GM18520 (cell line): ENCODE results near the gene SDCBP2.

Source experiments
- ATAC-seq: cut with Tn5 transposase; IDR thresholded peaks from one replicate; pipeline ENCODE4 v1.9.1; 2021; ENCODE audit not compliant: unreplicated experiment

SDCBP2 gene

DNA sequence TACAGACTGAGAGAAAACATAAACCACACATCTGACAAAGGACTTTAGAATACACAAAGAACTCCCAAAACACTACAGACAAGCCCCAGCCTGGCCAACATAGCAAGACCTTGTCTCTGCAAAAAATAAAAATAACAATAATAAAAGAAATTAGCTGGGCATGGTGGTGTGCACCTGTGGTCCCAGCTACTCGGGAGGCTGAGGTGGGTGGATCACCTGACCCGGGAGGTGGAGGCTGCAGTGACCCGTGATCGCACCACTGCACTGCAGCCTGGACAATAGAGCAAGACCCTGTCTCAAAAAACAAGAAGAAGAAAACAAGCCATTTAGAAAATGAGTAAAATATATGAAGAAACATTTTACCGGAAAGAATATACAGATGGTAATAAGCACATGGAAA lies 13.1 kb downstream of the SDCBP2 start:
- ATAC-seq, result no peak

DNA sequence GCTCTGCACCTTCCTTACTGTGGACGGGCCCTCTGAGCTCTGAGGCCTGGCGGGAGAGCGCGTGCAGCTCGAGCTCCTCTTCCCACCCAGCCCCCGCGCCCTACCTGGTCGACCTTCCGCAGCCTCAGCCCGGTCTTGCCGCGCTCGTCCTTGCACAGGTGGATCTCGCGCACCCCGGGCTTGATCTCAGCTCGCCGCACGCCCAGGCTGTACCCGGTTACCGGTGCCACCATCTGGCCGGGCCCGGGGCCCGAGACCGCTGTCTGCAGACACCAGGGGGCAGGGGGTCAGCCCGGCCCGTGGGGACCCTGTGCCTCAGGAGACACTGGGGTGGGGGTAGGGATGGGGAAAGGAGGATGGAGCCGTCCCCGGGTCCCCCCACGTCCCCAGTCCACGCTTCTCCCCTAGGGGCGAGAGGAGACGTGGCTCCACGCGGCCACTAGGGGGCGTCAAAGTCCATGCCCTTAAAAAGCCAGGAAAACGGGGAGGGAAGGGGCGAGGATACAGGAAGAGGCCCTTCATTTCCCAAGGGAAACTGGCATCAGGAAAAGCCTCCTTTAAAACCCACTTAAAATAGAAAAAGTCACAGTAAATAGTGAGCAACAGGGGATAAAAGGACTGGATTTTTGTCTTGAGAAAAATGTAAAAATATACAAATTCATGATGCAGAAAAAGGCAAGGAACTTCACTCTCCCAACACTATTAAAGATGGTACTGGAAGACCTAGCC lies 15.5 kb downstream of the SDCBP2 start:
- no peak for ATAC-seq

DNA sequence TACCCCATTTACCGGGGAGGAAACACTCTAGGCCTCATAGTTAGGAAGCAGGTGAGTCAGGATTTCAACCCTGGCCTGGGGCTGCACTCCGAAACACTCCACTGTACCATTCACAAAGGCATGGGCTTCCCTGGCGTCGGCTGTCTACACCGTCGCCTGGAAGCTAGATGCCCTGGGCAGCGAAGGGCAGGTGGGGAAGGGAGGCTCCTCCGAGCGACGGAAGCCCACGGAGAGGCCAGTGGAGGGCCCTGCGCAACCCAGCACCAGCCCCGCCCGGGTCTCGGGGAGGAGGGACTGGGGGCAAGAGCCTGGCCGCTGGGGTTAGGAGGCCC lies 16.1 kb downstream of the SDCBP2 start:
- ATAC-seq, result no peak

- ATAC-seq, result no peak
Observed at GRCh38 chr20:1312308-1312707, 16.6 kb downstream of the SDCBP2 start.

GRCh38 chr20:1310506-1311190 lies 18.3 kb downstream of the SDCBP2 start:
- no peak for ATAC-seq

- no peak for ATAC-seq
Observed at GRCh38 chr20:1310071-1310470, 18.9 kb downstream of the SDCBP2 start.

GRCh38 chr20:1309439-1309847 lies 19.5 kb downstream of the SDCBP2 start:
- no peak for ATAC-seq

GRCh38 chr20:1308702-1309095 lies 20.2 kb downstream of the SDCBP2 start:
- ATAC-seq, result no peak

GRCh38 chr20:1308067-1308701 lies 20.8 kb downstream of the SDCBP2 start:
- ATAC-seq, result no peak

GRCh38 chr20:1307571-1307971 lies 21.4 kb downstream of the SDCBP2 start:
- no peak for ATAC-seq

DNA sequence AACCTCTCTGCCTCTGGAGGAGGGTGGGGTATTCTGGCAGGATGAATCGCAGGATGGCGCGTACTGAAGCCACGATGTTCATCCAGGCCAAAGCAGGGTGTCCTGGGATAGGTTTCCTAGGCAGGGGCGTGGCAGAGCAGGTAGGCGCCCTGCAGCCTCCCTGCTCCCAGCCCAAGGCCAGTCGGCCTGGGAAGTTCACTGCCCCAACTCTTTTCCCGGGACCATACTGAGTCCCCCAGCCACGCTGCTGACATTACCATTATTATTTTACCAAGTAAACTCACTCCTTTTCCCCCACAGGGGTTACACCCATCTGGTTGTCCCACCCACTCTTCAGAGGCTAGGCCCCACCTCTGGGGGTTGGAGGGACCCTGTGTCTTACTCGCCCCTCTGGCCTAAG lies 21.8 kb downstream of the SDCBP2 start:
- ATAC-seq, result no peak

- ATAC-seq, result no peak
Observed at GRCh38 chr20:1306316-1307135, 22.4 kb downstream of the SDCBP2 start.

- no peak for ATAC-seq
Observed at GRCh38 chr20:1305712-1306111, 23.2 kb downstream of the SDCBP2 start.

- ATAC-seq, result no peak
Observed at GRCh38 chr20:1304710-1305515, 24.0 kb downstream of the SDCBP2 start.

GRCh38 chr20:1302685-1303541 lies 26.0 kb downstream of the SDCBP2 start:
- no peak for ATAC-seq

- ATAC-seq, result no peak
Observed at GRCh38 chr20:1301031-1301529, 27.9 kb downstream of the SDCBP2 start.

DNA sequence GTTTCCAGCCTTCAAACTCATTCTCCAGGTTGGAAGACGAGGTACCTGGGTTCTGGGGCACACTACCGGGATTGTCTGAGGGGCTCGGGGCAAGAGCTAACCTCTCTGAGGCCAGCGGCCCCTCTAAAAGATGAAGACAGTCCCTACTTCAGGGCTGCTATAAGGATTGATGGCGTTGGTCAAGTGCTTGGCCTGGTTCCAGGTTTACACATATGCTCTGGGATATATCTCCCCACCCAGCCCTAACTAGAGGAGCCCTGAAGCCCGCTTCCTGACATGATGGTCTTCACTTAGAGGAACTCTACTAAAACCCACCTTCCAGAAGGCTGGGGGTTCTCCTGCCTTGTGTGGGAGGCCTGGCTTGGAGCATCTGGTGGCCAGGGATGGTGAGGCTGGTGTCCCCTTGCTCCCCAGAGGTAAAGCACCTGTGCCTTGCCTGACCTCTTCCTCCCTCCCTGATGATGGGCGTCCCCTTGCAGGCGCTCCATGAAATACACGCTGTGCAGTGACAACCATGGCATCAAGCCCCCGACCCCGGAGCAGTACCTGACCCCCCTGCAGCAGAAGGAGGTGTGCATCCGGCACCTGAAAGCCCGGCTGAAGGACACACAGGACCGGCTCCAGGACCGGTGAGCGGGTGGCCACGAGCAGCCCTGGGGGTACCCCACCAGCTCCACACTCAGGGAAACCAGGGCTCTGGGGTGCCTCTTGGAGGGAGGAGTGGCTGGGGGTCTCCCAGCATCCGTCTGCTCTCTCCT lies 28.7 kb downstream of the SDCBP2 start:
- ATAC-seq, result no peak

DNA sequence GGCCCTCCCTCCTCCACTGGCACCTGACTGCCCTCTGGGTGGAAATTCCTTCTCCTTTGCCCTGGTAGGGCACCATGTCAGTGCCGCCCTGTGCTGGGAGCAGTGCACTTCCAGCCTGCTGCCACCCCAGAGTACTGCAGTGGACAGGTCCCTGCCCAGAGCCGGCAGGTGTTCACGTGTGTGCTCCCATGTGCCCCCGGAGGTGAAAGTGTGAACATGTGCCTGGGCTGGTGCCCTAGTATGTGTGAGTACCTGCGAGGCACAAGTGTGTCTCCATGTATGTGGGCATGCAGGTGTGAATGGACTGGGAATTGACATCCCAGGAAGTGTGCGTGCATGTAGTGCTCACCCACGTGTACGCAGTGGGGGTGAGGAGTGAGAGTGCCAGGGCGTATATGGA lies 29.4 kb downstream of the SDCBP2 start:
- ATAC-seq, result no peak
